Caco-2 (cell line): ENCODE data around the gene ANKRD60. TPM values are rescaled to one million over a fixed set of nuclear protein-coding genes. Genes with fewer than 3 reads are reported as not detected.

ENCODE experiments used
- BruUV-seq: library from RNA; stranded (reverse); fragments of 400-500 nt; replicated peaks from 2 replicates; lab custom pipeline; 2021; lab: Mats Ljungman, UMichigan
- CTCF ChIA-PET: fragments of 300-600 bp; sonication (Branson Sonifier 250); formaldehyde crosslinking; loops from one replicate; lab custom pipeline; 2022; ENCODE audit warnings: antibody characterized with exemption; lab: Charles Lee
- POLR2A ChIA-PET: fragments of 300-600 bp; sonication (Branson Sonifier 250); formaldehyde crosslinking; loops from one replicate; lab custom pipeline; 2022; ENCODE audit warnings: antibody characterized with exemption; lab: Charles Lee
- DNase-seq, 2 experiments: peaks; one replicate each; pipeline versions ENCODE4 v3.0.0 to v3.0.0-alpha.2; 2020 to 2022
- H3K27me3 ChIP-seq: replicated peaks from 2 replicates; pipeline ENCODE4 v1.6.0; 2011; ENCODE audit warnings: low read length; ENCODE audit not compliant: control insufficient read depth, insufficient read depth
- H3K36me3 ChIP-seq: 2 replicates; pipeline ENCODE4 v1.5.1; 2011; ENCODE audit warnings: low read length; ENCODE audit not compliant: control insufficient read depth, insufficient read depth
- H3K4me1 ChIP-seq: fragments of 250-450 bp; sonication (Bioruptor Pico); 2 replicates; pipeline ENCODE4 v1.5.1; 2020; ENCODE audit warnings: mild to moderate bottlenecking
- H3K4me3 ChIP-seq: 2 replicates; pipeline ENCODE4 v1.5.1; 2011; ENCODE audit warnings: low read depth, mild to moderate bottlenecking, control low read depth, low read length
- H3K9me3 ChIP-seq: fragments of 250-450 bp; sonication (Bioruptor Pico); 2 replicates; pipeline ENCODE4 v1.5.1; 2020; ENCODE audit warnings: mild to moderate bottlenecking, moderate library complexity
- H3K27ac Mint-ChIP-seq: one replicate; pipeline ENCODE4 v1.8.0; 2022; ENCODE audit warnings: mixed read lengths; ENCODE audit not compliant: unreplicated experiment
- H3K27me3 Mint-ChIP-seq: one replicate; pipeline ENCODE4 v1.8.0; 2022; ENCODE audit warnings: mixed read lengths; ENCODE audit not compliant: insufficient read depth, unreplicated experiment
- H3K36me3 Mint-ChIP-seq: one replicate; pipeline ENCODE4 v1.8.0; 2022; ENCODE audit warnings: mild to moderate bottlenecking, mixed read lengths; ENCODE audit not compliant: insufficient read depth, unreplicated experiment
- H3K4me1 Mint-ChIP-seq: one replicate; pipeline ENCODE4 v1.8.0; 2022; ENCODE audit warnings: low read depth, mixed read lengths; ENCODE audit not compliant: unreplicated experiment
- H3K4me3 Mint-ChIP-seq: one replicate; pipeline ENCODE4 v1.8.0; 2022; ENCODE audit warnings: mild to moderate bottlenecking, moderate library complexity, mixed read lengths; ENCODE audit not compliant: unreplicated experiment
- H3K9me3 Mint-ChIP-seq: one replicate; pipeline ENCODE4 v1.8.0; 2022; ENCODE audit warnings: mixed read lengths; ENCODE audit not compliant: unreplicated experiment
- intact Hi-C: fragments of 100-400 bp; cut with micrococcal nuclease; formaldehyde crosslinking; loops from one replicate; pipeline ENCODE4 v1.10.0; 2022; ENCODE audit not compliant: unreplicated experiment
- total RNA-seq: library from RNA; stranded (reverse); gene quantifications from 2 replicates; pipeline ENCODE4 v1.2.3, GENCODE V29; 2022
- TF ChIP-seq, protein P1 (sequence below), 2 experiments: fragments of 200-600 bp in 1 of 2; IDR thresholded peaks; 1 replicate in 1 of 2; 2 replicates in 1 of 2; pipeline versions ENCODE4 v1.5.1 to v1.8.0; 2011 to 2022; ENCODE audit warnings: antibody characterized with exemption in 1 of 2, control low read depth in 1 of 2, inconsistent platforms in 1 of 2, low read depth in 1 of 2, low read length in 1 of 2, mild to moderate bottlenecking in 1 of 2, moderate library complexity in 1 of 2; ENCODE audit not compliant: insufficient read depth in 1 of 2, severe bottlenecking in 1 of 2, unreplicated experiment in 1 of 2

ANKRD60 gene
- total RNA-seq, 1 experiment from 2014 or later: not detected

DNA sequence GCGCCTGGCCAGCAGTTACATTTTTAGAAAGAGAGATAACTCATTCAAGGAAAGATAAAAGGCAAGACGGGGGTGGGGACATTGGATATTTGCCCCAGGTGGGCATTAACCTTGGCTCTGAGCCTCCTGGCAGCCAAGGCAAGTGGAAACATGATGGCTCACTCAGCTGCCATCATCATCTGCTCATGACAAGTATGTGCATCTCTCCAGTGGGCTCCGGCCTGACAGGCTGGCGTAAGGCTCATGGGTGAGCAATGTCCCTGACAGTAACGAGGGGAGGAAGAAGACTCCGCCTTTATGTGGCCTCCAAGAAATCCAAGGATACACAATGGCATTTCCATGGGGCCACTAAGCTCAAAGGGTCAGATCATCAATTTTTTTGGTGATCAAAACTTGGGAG lies 13.3 kb downstream of the ANKRD60 start:
- Histone ChIP-seq H3K9me3 (peaks cover 21% of the 10 kb centered on the region), H3K4me3 (no peak overlapping the region), H3K4me1 (no peaks in the 10 kb centered on the region), H3K27me3 (peaks cover 3% of the 10 kb centered on the region), H3K36me3 (no peaks in the 10 kb centered on the region)
- DNase-seq: no peak
- Mint-ChIP-seq H3K4me3 (no peak overlapping the region), H3K9me3 (peaks cover 17% of the 10 kb centered on the region), H3K4me1 (no peaks in the 10 kb centered on the region), H3K27ac (no peak overlapping the region), H3K36me3 (no peaks in the 10 kb centered on the region), H3K27me3 (peaks cover 41% of the 10 kb centered on the region)
- ChIA-PET POLR2A (no interaction called here), CTCF (interaction anchor here (0.6 kb wide), 1 partner anchor 400 kb away, joined by 5 read pairs; no protein-coding TSS in a partner anchor)
- TF ChIP-seq, protein P1, sequence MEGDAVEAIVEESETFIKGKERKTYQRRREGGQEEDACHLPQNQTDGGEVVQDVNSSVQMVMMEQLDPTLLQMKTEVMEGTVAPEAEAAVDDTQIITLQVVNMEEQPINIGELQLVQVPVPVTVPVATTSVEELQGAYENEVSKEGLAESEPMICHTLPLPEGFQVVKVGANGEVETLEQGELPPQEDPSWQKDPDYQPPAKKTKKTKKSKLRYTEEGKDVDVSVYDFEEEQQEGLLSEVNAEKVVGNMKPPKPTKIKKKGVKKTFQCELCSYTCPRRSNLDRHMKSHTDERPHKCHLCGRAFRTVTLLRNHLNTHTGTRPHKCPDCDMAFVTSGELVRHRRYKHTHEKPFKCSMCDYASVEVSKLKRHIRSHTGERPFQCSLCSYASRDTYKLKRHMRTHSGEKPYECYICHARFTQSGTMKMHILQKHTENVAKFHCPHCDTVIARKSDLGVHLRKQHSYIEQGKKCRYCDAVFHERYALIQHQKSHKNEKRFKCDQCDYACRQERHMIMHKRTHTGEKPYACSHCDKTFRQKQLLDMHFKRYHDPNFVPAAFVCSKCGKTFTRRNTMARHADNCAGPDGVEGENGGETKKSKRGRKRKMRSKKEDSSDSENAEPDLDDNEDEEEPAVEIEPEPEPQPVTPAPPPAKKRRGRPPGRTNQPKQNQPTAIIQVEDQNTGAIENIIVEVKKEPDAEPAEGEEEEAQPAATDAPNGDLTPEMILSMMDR (IDR thresholded peaks at IDR 0.05; ENCODE audit: insufficient read depth in 1 of 2, low read depth in 1 of 2, low read length in 1 of 2, severe bottlenecking in 1 of 2, unreplicated experiment in 1 of 2): no peak
- intact Hi-C loops: no loop called here
- no TSS peak for BruUV-seq

DNA sequence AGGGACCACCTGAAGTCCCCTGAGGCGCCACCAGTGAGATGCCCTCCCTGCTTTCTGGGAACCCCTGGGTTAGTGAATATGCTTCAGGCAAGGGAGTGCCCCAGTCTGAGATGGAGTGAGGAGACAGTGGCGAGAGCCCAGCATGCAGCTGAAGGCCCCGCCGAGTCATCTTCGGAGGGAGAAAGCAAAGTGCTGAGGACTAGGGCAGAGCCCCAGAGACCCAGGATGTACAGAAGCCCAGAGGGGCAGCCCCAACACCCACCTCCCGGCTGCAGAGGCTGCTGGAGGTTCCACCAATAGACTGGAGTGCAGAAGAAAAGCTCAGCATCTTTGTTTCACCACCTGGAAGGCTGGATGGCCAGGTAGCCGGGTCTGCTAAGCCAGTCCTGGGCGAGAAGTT lies 14.1 kb downstream of the ANKRD60 start:
- Histone ChIP-seq H3K27me3 (peaks cover 3% of the 10 kb centered on the region), H3K4me3 (no peak overlapping the region), H3K36me3 (no peaks in the 10 kb centered on the region), H3K9me3 (peaks cover 13% of the 10 kb centered on the region), H3K4me1 (no peaks in the 10 kb centered on the region)
- intact Hi-C loops: no loop called here
- H3K27ac Mint-ChIP-seq: no peak overlapping the region
- ChIA-PET POLR2A (no interaction called here), CTCF (no interaction called here)
- H3K27me3 Mint-ChIP-seq: peaks cover 37% of the 10 kb centered on the region
- H3K36me3 Mint-ChIP-seq: no peaks in the 10 kb centered on the region
- H3K4me3 Mint-ChIP-seq: no peak overlapping the region
- no peaks in the 10 kb centered on the region for H3K4me1 Mint-ChIP-seq
- TF ChIP-seq, protein P1 (IDR thresholded peaks at IDR 0.05; ENCODE audit: insufficient read depth in 1 of 2, low read depth in 1 of 2, low read length in 1 of 2, severe bottlenecking in 1 of 2, unreplicated experiment in 1 of 2): no peak
- BruUV-seq: no TSS peak
- DNase-seq: no peak
- H3K9me3 Mint-ChIP-seq: peaks cover 9% of the 10 kb centered on the region

DNA sequence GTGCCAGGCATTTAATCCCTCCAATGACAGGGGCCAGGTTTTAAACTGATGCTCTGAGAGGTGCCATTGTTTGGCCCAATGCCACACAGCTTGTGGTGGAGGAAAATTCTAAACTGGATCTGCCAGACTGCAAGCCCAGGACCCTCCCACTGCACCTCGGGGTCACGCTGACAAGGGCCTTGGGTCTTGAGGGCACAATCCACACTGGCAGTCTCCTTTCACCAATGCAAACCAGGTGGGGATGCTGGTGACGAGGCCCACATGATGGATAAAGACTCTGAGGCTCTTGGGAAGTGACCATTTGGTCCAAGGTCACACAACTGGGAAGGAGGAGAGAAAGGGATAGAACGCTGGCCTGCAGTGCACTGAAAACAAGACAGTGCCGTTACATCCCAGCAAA lies 14.7 kb downstream of the ANKRD60 start:
- peaks cover 3% of the 10 kb centered on the region for H3K27me3 ChIP-seq

More for the DNA sequence above, 14.7 kb downstream of the ANKRD60 start:
- peaks cover 33% of the 10 kb centered on the region for H3K27me3 Mint-ChIP-seq
- intact Hi-C loops: no loop called here
- H3K4me1 ChIP-seq: no peaks in the 10 kb centered on the region
- CTCF ChIA-PET: interaction anchor here (1.3 kb wide), 2 partner anchors 591 to 618 kb away, joined by 3 to 4 read pairs; no protein-coding TSS in a partner anchor
- DNase-seq: no peak
- H3K27ac Mint-ChIP-seq: no peak overlapping the region
- no TSS peak for BruUV-seq
- no peak overlapping the region for H3K4me3 ChIP-seq
- H3K9me3 ChIP-seq: peaks cover 7% of the 10 kb centered on the region
- TF ChIP-seq, protein P1 (IDR thresholded peaks at IDR 0.05; ENCODE audit: insufficient read depth in 1 of 2, low read depth in 1 of 2, low read length in 1 of 2, severe bottlenecking in 1 of 2, unreplicated experiment in 1 of 2): no peak
- no peaks in the 10 kb centered on the region for H3K36me3 ChIP-seq
- H3K9me3 Mint-ChIP-seq: peaks cover 3% of the 10 kb centered on the region
- POLR2A ChIA-PET: no interaction called here
- H3K4me1 Mint-ChIP-seq: no peaks in the 10 kb centered on the region
- H3K36me3 Mint-ChIP-seq: no peaks in the 10 kb centered on the region
- H3K4me3 Mint-ChIP-seq: no peak overlapping the region
